ENCODE measurements around the gene NAIP. TPM values are rescaled to one million over a fixed set of nuclear protein-coding genes. Genes with fewer than 3 reads are reported as not detected.
"Not testable (repeated sequence)": the region's sequence is repeated elsewhere in the genome, so short reads cannot be mapped to it uniquely, and the experiment has no call there.

The NAIP gene, protein sequence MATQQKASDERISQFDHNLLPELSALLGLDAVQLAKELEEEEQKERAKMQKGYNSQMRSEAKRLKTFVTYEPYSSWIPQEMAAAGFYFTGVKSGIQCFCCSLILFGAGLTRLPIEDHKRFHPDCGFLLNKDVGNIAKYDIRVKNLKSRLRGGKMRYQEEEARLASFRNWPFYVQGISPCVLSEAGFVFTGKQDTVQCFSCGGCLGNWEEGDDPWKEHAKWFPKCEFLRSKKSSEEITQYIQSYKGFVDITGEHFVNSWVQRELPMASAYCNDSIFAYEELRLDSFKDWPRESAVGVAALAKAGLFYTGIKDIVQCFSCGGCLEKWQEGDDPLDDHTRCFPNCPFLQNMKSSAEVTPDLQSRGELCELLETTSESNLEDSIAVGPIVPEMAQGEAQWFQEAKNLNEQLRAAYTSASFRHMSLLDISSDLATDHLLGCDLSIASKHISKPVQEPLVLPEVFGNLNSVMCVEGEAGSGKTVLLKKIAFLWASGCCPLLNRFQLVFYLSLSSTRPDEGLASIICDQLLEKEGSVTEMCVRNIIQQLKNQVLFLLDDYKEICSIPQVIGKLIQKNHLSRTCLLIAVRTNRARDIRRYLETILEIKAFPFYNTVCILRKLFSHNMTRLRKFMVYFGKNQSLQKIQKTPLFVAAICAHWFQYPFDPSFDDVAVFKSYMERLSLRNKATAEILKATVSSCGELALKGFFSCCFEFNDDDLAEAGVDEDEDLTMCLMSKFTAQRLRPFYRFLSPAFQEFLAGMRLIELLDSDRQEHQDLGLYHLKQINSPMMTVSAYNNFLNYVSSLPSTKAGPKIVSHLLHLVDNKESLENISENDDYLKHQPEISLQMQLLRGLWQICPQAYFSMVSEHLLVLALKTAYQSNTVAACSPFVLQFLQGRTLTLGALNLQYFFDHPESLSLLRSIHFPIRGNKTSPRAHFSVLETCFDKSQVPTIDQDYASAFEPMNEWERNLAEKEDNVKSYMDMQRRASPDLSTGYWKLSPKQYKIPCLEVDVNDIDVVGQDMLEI (N-terminal part only)
- 1.2 and 3.9 TPM in 2 replicates for total RNA-seq

GRCh38 chr5:71025289-71025953, at the start of gene NAIP:
Gene NAIP (minus strand): TSS chr5:71025339. CDS start chr5:71012915, 12,424 bp downstream.
- H3K4me3 ChIP-seq (ENCODE audit: low read depth, low read length); DNase-seq (ENCODE audit: low read depth): not testable (repeated sequence)

DNA sequence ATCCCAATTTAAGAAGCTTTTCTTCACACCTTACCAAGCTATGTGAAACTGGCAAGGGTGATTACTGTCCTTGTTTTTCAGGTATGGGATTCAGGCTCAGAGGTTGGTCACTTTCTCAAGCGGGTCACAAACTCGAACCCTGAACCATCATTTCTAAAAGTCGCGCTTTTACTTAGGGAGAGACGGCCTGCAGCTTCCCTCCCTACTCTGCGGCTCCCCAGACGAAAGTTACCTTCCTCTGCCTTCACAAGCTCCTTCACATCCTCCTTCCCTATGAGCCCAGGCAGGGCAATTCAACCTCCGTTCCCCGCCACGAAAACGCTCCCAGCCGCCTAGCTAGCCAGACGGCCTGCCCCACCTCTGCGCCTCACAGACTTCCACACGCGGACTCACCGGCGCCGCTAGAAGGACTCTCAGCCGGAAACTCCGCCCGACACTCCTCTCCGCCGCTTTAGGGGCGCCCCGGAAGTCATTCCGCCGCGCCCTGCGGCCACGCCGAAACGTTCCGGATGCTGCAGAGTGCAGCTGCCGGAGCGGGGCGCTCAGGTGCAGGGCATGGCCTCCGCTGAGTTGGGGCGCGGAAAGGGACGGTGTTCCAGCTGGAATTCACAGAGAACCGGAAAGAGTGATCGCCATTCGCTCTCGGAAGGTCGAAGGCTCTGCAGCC, 42.3 kb upstream of the NAIP start, which contains the start of gene GTF2H2:
Gene GTF2H2 (minus strand): TSS at position 415 of the 667 bp plus-strand sequence. CDS start 4,913 bp downstream, outside the sequence.
- not testable (repeated sequence) for H3K4me3 ChIP-seq (ENCODE audit: low read depth, low read length); DNase-seq (ENCODE audit: low read depth)

DNA sequence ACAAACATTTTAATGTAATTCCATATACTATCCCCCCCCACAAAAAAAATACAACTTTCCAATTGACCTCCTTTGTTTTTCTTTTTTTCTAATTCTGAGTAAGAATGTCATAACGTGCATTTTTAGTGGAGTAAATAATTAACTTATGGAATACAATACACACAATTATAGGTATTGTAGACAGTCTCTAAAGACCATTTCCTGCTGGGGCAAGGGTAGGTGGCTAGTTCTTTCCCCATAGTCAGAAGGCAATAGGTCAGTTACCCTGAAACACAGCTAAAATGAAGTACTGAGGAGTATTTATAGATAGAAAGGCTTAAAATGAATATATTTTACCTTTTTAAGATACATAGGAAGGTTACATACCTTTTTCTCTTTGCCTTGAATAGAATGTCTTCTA, 36.2 kb upstream of the NAIP start:
- DNase-seq (ENCODE audit: low read depth), result not testable (repeated sequence)

GRCh38 chr5:71059426-71059825, 34.3 kb upstream of the NAIP start:
- not testable (repeated sequence) for H3K4me3 ChIP-seq (ENCODE audit: low read depth, low read length); DNase-seq (ENCODE audit: low read depth)

More for the DNA sequence above, 36.2 kb upstream of the NAIP start:
- H3K4me3 ChIP-seq (ENCODE audit: low read depth, low read length), result not testable (repeated sequence)

DNA sequence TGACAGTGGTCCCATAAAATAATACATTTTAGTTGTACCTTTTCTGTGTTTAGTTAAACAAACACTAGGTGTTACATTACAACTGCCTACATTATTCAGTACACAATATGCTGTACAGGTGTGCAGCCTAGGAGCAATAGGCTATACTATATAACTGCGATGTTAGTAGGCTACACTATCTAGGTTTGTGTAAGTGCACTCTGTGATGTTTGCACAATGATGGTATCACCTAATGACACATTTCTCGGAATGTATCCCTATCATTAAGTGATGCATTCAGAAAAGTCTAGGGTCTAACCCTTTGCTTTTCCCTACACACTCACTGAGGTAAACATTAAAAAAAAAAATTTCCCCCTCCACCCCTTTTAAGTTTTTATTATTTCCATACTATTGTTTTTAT, 19.7 kb upstream of the NAIP start:
- DNase-seq (ENCODE audit: low read depth), result not testable (repeated sequence)

DNA sequence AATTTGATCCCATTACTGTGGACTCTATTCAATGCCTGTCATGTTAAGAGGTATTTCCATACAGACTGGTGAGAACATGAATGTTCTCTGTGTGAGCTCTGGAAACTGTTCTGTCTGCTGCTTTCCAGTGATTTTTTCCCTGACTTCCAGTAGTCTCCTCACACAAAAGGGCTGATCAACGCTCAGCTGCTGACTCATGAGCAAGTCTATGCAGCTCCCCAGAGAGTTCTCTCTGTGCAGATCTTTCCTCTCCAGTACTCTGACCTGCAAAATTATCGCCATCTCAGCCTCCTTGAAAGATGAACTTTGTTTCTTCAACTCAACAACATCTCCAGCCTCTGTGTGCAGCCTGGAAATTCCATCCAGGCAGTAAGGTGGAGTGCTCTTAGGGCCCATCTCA, 19.0 kb upstream of the NAIP start:
- not testable (repeated sequence) for H3K4me3 ChIP-seq (ENCODE audit: low read depth, low read length); DNase-seq (ENCODE audit: low read depth)

More for the DNA sequence above, 19.7 kb upstream of the NAIP start:
- not testable (repeated sequence) for H3K4me3 ChIP-seq (ENCODE audit: low read depth, low read length)

DNA sequence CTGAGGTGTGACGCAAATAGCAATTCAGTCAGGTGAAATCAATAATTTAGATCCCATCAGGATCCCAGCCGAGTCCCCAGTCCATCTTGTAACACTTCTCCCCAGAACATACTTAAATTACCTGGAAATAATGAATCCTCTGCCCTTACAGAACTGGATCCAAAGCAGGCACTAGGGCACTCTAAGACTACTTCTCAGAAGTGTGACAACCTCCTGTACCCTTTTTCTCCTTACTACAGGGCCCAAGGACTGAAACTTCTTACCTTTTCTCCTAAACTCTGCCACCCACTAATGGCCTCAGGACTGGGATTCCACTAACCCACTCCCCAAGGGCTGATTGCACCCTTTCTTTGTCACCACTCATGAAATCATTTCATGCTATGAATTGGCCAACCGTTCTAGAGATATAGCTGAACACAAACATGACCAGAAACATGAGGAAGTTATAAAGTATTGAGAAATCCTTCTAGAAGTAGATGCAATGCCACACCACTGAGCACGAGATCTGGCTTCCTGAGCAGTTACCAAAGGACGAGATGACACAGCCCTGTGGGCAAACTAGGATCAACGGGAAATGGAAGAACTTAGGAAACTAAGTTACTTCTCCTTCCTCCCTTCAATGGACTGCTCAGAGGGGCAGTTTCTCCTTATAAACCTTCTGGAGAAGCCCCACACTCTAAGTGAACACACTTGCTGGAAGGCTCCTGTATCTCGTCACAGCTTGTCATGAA, 6.1 kb upstream of the NAIP start:
- H3K4me3 ChIP-seq (ENCODE audit: low read depth, low read length); DNase-seq (ENCODE audit: low read depth): not testable (repeated sequence)

- not testable (repeated sequence) for DNase-seq (ENCODE audit: low read depth); H3K4me3 ChIP-seq (ENCODE audit: low read depth, low read length)
These were observed 4.5 kb downstream of the NAIP start for GRCh38 chr5:71020643-71021042.

GRCh38 chr5:71018376-71019005, 6.6 kb downstream of the NAIP start:
- DNase-seq (ENCODE audit: low read depth); H3K4me3 ChIP-seq (ENCODE audit: low read depth, low read length): not testable (repeated sequence)

DNA sequence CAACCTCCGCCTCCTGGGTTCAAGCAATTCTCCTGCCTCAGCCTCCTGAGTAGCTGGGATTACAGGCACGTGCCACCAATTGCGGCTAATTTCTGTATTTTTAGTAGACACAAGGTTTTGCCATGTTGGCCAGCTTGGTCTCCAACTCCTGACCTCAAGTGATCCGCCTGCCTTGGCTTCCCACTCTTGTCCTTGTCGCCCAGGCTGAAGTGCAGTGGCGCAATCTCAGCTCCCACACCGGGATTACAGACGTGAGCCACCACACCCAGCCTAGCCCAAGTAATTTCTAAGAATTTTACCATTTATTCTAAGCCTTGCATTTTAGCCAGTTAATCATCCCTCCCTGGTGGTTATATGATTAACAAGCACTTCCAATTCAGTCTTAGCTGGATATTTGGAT, 11.0 kb downstream of the NAIP start:
- no peak for DNase-seq (ENCODE audit: low read depth)
- TF ChIP-seq, protein P1, sequence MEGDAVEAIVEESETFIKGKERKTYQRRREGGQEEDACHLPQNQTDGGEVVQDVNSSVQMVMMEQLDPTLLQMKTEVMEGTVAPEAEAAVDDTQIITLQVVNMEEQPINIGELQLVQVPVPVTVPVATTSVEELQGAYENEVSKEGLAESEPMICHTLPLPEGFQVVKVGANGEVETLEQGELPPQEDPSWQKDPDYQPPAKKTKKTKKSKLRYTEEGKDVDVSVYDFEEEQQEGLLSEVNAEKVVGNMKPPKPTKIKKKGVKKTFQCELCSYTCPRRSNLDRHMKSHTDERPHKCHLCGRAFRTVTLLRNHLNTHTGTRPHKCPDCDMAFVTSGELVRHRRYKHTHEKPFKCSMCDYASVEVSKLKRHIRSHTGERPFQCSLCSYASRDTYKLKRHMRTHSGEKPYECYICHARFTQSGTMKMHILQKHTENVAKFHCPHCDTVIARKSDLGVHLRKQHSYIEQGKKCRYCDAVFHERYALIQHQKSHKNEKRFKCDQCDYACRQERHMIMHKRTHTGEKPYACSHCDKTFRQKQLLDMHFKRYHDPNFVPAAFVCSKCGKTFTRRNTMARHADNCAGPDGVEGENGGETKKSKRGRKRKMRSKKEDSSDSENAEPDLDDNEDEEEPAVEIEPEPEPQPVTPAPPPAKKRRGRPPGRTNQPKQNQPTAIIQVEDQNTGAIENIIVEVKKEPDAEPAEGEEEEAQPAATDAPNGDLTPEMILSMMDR (conservative IDR thresholded peaks at IDR 0.05; ENCODE audit: low read depth, low read length), result no peak
- H3K4me3 ChIP-seq (ENCODE audit: low read depth, low read length), result no peak overlapping the region

DNA sequence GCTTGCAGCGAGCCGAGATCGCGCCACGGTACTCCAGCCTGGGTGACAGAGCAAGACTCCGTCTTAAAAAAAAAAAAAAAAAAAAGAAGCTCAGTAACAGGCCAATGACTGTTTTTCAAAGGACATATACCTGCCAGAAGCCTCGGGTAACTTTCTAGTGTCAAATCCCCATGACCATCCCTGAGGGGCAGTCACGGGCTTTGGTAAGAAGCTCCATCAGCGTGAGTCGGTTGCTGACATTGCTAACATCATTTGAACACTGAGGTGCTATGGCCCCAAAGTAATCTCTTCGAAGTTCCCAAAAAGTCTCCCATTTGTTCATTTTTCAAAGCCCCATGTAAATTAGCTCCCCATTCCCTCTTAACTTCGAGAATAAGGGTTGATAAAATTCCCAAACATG, 11.6 kb downstream of the NAIP start:
- TF ChIP-seq, protein P1 (conservative IDR thresholded peaks at IDR 0.05; ENCODE audit: low read depth, low read length), result no peak
- DNase-seq (ENCODE audit: low read depth), result no peak

More for the DNA sequence above, 11.6 kb downstream of the NAIP start:
- no peak overlapping the region for H3K4me3 ChIP-seq (ENCODE audit: low read depth, low read length)
